Measurements from ENCODE around the gene UBASH3A. TPM values are rescaled to one million over a fixed set of nuclear protein-coding genes. Genes with fewer than 3 reads are reported as not detected.

The UBASH3A gene
- total and polyA plus RNA-seq, 2 donors (not counting 1 experiment from before 2014, with no cell fraction given), result 0.12 to 0.33 TPM

GRCh38 chr21:42396799-42397745, 6.6 kb upstream of the UBASH3A start:
- CTCF ChIA-PET, result no interaction called here
- peaks cover 10% of the 10 kb centered on the region for H3K27me3 Mint-ChIP-seq
- no peaks in the 10 kb centered on the region for H3K36me3 ChIP-seq (replicated peaks in 1 of 2; ENCODE audit: control extremely low read depth in 1 of 2, control insufficient read depth in 1 of 2, extremely low read depth in 1 of 2, insufficient read depth in 2 of 2, low read length in 1 of 2)
- H3K79me2 ChIP-seq (ENCODE audit: control insufficient read depth, insufficient read depth, low read length), result no peaks in the 10 kb centered on the region
- peaks cover 0 to 2% (median 0%) of the 10 kb centered on the region in 4 experiments for H3K27me3 ChIP-seq (replicated peaks in 1 of 4; ENCODE audit: control extremely low read depth in 1 of 4, control insufficient read depth in 3 of 4, insufficient read depth in 4 of 4, low read length in 3 of 4)
- no peak overlapping the region for H3K4me3 Mint-ChIP-seq
- ATAC-seq (ENCODE audit: low read depth) (peak; percentile 42), DNase-seq (no peak)
- POLR2A ChIA-PET, result no interaction called here
- H3K4me2 ChIP-seq (replicated peaks; ENCODE audit: low read depth, low read length, poor library complexity, severe bottlenecking), result no peak overlapping the region
- no peaks in the 10 kb centered on the region for H4K20me1 ChIP-seq (ENCODE audit: control insufficient read depth, insufficient read depth, low read length, poor library complexity, severe bottlenecking)
- H3K9ac ChIP-seq (ENCODE audit: low read length), result no peak overlapping the region
- peaks cover 1 to 3% (median 2%) of the 10 kb centered on the region in 3 donors for H3K9me3 ChIP-seq (ENCODE audit: control extremely low read depth in 1 of 3, control insufficient read depth in 2 of 3, insufficient read depth in 1 of 3, low read length in 2 of 3)
- peak overlapping the region; percentile 5 for H3K27ac Mint-ChIP-seq
- WGBS (ENCODE audit: insufficient coverage), result 58% methylated on average over 17 of the region's 19 CpGs
- intact Hi-C loops (cut with micrococcal nuclease), result loop anchor here (5.0 kb wide), 1 partner anchor 65 kb away; no protein-coding TSS in a partner anchor
- peaks cover 36% of the 10 kb centered on the region for H3K4me1 Mint-ChIP-seq
- H3K4me1 ChIP-seq (ENCODE audit: control insufficient read depth in 2 of 2, insufficient read depth in 2 of 2, low read length in 2 of 2), result peaks cover 9 to 18% of the 10 kb centered on the region in 2 donors
- no peak overlapping the region for H3K27ac ChIP-seq (ENCODE audit: low read length in 2 of 2)
- no peak overlapping the region for H2AFZ ChIP-seq (ENCODE audit: insufficient read depth, low read depth, low read length, poor library complexity, severe bottlenecking)
- peaks cover 7% of the 10 kb centered on the region for H3K9me3 Mint-ChIP-seq (ENCODE audit: insufficient read depth)
- TF ChIP-seq, protein P1, sequence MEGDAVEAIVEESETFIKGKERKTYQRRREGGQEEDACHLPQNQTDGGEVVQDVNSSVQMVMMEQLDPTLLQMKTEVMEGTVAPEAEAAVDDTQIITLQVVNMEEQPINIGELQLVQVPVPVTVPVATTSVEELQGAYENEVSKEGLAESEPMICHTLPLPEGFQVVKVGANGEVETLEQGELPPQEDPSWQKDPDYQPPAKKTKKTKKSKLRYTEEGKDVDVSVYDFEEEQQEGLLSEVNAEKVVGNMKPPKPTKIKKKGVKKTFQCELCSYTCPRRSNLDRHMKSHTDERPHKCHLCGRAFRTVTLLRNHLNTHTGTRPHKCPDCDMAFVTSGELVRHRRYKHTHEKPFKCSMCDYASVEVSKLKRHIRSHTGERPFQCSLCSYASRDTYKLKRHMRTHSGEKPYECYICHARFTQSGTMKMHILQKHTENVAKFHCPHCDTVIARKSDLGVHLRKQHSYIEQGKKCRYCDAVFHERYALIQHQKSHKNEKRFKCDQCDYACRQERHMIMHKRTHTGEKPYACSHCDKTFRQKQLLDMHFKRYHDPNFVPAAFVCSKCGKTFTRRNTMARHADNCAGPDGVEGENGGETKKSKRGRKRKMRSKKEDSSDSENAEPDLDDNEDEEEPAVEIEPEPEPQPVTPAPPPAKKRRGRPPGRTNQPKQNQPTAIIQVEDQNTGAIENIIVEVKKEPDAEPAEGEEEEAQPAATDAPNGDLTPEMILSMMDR (IDR thresholded peaks at IDR 0.05), result no peak
- no peak for TF ChIP-seq EZH2 (IDR thresholded peaks at IDR 0.05; ENCODE audit: borderline replicate concordance, insufficient read depth, low read depth, low read length, poor library complexity, severe bottlenecking)
- no peak overlapping the region for H3K4me3 ChIP-seq (ENCODE audit: control extremely low read depth in 1 of 5, extremely low read depth in 1 of 5, insufficient read depth in 1 of 5, low read depth in 2 of 5, low read length in 4 of 5)

All from B cell (primary cell).